Measurements from ENCODE around the gene TMOD4.
"Not testable (repeated sequence)": the region's sequence is repeated elsewhere in the genome, so short reads cannot be mapped to it uniquely, and the experiment has no call there.

Gene TMOD4
- total RNA-seq = 0.95 to 2.5 (median 1.7) reads per million in 4 donors

GRCh38 chr1:151175863-151176262 lies at the start of gene TMOD4:
TSS of gene TMOD4 (minus strand) at chr1:151175981. CDS start at chr1:151174875, 1,106 bp downstream.
- DNase-seq = no peak

GRCh38 chr1:151222130-151222529 lies 46.3 kb upstream of the TMOD4 start:
- no peak for DNase-seq

- DNase-seq = no peak
Measured at GRCh38 chr1:151221616-151222015, 45.8 kb upstream of the TMOD4 start.

DNA sequence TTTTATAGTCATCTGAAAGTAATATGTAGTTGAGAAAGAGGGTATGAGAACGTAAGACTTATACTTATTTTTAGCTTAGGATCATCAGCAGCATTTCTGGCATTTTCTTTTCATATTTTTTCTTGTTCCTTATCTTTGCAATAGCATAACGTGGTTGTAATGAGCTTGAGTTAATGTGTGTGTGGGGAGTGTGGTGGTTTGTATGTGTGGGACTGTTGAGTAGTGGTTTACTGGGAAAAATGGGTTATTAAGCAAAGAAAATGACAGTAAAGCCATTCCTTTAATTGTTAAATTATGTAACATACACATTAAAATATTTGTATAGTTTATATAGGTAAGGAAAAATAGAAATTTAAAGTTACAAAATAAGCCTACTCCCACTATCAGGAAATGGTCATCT lies 37.8 kb upstream of the TMOD4 start:
- no peak for DNase-seq

- DNase-seq = no peak
Measured at GRCh38 chr1:151211972-151212705, 36.4 kb upstream of the TMOD4 start.

GRCh38 chr1:151210830-151211229 lies 35.0 kb upstream of the TMOD4 start:
- DNase-seq = no peak

DNA sequence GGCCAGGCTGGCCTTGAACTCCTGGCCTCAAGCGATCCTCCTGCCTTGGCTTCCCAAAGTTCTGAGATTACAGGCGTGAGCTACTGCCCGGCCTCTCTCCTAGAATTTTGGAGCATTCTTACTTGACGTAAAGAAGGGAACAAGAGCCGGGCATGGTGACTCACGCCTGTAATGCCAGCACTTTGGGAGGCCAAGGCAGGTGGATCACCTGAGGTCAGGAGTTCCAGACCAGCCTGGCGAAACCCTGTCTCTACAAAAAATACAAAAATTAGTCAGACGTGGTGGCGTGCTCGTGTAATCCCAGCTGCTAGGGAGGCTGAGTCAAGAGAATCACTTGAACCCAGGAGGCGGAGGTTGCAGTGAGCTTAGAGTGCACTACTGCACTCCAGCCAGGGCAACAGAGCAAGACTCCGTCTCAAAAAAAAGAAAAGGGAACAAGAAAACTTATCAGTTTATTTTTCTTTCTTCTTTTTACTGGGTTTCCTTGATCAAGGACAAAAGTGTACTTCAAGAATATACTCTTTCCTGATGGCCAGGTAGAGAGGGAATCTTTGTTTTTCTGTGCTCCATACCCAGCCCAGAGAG lies 29.7 kb upstream of the TMOD4 start:
- not testable (repeated sequence) for DNase-seq

GRCh38 chr1:151199873-151200581 lies 24.2 kb upstream of the TMOD4 start:
- peak in 1 of 5 donors; percentile 33 for DNase-seq

DNA sequence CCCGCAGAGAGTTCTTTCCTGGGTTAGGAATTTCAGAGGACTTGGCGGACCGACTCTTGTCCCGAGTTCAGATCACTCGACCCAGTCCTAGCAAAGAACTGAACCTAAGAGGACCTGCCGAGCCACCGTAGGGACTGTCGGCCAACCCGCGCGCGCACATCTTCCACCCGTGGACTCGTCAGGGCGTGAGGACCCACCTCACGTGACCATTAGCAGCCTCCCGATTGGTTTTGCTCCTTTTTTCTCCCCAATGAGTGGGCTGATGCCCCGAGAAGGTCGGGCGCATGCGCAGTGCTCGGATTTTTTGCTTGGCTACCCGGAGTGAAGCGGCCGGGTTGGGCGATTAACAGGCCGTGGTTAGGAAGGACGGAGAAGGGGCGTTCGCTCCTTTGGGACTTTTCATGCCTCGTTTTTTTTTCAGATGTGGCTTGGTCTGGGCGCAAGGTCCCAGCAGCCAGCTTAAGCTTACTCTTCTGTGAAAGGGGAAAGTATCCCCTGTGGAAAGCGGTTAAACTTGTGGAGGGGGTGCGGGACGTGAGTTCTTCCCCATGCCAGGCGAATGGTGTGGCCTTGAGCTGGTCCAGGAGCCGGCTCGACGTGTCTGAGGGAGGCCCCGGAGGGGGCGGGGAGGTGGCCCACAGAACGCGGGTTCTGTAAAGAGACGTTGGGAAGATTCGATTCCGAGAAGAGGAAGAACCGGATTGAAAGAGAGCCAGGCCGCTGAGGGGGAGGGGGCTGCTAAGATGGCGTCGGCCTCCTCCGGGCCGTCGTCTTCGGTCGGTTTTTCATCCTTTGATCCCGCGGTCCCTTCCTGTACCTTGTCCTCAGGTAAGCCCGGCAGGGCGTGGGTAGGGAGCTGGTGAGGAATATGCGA lies 22.7 kb upstream of the TMOD4 start, which contains the start of gene PIP5K1A:
Gene PIP5K1A, plus strand, starts transcription at position 299 of the 874 bp plus-strand sequence. Its CDS starts 445 bp downstream, at position 744.
- peak; percentile 98 to 100 (median 98) for DNase-seq

DNA sequence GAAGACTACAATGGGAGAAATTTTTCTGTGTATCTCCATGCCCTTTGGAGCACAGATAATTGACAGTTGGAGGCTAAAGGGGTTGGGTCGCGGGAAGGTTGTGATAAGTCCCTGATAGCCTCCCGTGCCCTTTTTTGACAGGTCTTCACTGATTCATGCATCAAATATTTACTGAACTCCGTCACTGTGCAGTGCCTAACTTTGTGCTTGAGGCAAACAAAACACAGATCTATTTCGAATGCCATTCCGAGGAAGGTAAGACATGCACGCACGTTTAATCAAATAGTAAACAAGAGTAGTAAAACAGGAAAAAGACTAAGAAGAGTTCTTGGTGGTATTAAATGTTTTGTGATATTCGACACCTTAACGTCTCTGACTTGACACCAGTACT lies 22.1 kb upstream of the TMOD4 start:
- DNase-seq = no peak

GRCh38 chr1:151196292-151196800 lies 20.6 kb upstream of the TMOD4 start:
- peak in 4 of 5 donors; percentile 34 to 71 (median 46) for DNase-seq

DNA sequence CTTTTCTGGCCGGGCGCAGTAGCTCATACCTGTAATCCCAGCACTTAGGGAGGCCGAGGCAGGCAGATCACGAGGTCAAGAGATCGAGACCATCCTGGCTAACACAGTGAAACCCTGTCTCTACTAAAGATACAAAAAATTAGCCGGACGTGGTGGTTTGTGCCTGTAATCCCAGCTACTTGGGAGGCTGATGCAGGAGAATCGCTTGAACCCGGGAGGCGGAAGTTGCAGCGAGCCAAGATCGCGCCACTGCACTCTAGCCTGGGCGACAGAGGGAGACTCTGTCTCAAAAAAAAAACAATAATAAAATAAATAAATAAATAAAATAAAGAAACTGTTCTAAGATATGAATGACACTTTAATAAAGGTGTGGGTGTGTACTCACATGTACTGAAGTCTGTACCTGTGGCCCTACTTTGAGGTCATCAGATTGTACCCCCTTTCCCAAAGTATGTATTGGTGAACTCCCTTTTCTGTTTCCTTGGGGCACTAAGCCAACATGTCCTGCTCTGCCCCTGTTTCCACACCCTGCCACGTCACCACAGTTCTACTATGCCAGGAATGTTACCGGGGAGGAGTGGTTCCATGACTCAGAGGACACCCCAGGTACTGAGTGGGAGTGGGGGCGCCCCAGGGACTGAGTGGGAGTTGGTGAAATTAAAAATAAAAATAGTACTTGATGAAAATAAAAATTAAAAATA lies 19.3 kb upstream of the TMOD4 start:
- DNase-seq = not testable (repeated sequence)

DNA sequence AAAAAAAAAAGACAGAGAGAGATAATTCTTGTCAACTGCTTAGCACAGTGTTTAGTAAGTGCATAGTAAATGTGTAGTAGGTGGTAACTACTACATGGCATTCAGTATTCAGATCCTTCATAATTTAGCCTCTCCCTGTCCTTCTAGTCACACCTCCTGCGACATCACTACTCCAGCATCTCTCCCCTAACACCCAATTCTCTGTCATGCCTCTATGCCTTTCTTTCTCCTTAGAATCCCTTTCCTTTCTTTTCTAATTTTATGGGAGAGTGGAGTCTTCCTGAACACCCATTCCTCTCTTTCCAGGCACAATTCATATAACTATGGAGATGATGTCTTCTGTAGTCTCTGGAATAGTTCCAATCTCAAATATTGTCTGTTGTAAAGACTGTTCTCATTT lies 18.1 kb upstream of the TMOD4 start:
- DNase-seq = no peak

GRCh38 chr1:151193304-151193703 lies 17.5 kb upstream of the TMOD4 start:
- DNase-seq = no peak

GRCh38 chr1:151192047-151192446 lies 16.3 kb upstream of the TMOD4 start:
- DNase-seq = no peak

- peak; percentile 70 to 91 (median 78) for DNase-seq
Measured at GRCh38 chr1:151189637-151190445, 14.1 kb upstream of the TMOD4 start, which contains the start of gene VPS72. TSS of gene VPS72 (minus strand) at chr1:151190197. CDS start at chr1:151190121, 76 bp downstream.

- DNase-seq = not testable (repeated sequence)
Measured at GRCh38 chr1:151188667-151189066, 12.9 kb upstream of the TMOD4 start.

GRCh38 chr1:151187205-151187604 lies 11.4 kb upstream of the TMOD4 start:
- DNase-seq = no peak

DNA sequence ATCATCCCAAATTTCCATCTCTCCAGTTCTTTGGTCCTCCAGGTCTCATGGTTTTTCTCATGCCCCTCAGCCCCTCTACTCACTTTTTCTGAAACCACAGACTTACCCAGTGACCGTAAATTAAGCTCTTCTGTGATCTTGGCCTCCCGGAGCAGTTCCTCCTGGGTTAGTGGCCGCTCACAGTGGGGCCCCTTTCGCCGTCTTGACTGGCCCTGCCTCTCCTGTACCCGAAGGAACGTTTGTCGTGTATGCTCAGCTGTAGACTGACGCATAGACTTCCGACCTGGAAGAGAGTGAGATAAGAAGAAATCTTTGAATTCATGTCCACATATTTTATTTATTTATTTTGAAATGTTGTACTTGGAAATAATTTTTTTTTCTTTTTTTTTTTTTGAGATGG lies 8.4 kb upstream of the TMOD4 start:
- DNase-seq = no peak

GRCh38 chr1:151176514-151177045 lies 799 bp upstream of the TMOD4 start:
- no peak for DNase-seq
